Measurements from ENCODE around the gene COL7A1. TPM values are rescaled to one million over a fixed set of nuclear protein-coding genes. Genes with fewer than 3 reads are reported as not detected.

Gene COL7A1
- total RNA-seq, 1 experiment from 2014 or later, result 22.9 TPM

DNA sequence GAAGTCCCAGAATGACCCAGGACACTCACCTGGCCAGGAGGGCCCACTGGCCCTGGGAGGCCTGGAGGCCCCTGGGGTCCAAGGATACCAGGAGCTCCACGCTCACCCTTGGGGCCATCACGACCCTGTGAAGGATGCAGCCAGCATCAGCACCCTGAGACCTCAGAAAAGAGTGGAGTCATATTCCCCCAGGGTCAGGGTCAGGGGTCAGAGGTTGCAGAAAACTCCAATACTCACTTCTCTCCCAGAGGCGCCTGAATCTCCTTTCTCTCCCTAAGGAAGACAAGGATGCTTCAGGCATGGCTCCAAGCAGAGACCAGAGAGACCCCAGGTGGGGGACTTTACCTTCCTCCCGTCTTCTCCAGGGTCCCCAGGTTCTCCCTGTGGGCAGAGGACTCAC lies 18.5 kb downstream of the COL7A1 start:
- Histone ChIP-seq H2BK20ac (ENCODE audit: low read depth, low read length, poor library complexity, severe bottlenecking) (no peak overlapping the region), H2AK5ac (ENCODE audit: insufficient read length, low read length) (no peak overlapping the region), H2AFZ (ENCODE audit: low read length) (no peak overlapping the region), H3K4me1 (ENCODE audit: insufficient read depth, low read length) (no peaks in the 10 kb centered on the region), H3K14ac (ENCODE audit: insufficient read depth, low read length) (no peak overlapping the region), H2BK5ac (ENCODE audit: insufficient read length, low read length) (no peak overlapping the region), H3K27me3 (ENCODE audit: insufficient read depth, low read length) (no peaks in the 10 kb centered on the region), H4K91ac (ENCODE audit: insufficient read length, low read depth, low read length) (no peak overlapping the region), H3K79me1 (ENCODE audit: insufficient read depth, low read depth, low read length, poor library complexity, severe bottlenecking) (no peaks in the 10 kb centered on the region), H3K18ac (ENCODE audit: insufficient read length, low read depth, low read length) (no peak overlapping the region), H4K8ac (replicated peaks; ENCODE audit: insufficient read length, low read depth, low read length) (no peak overlapping the region), H3K23ac (ENCODE audit: insufficient read length, low read depth, low read length) (no peak overlapping the region), H4K5ac (ENCODE audit: insufficient read length, low read depth, low read length) (no peak overlapping the region), H3K79me2 (ENCODE audit: insufficient read depth, low read length) (no peaks in the 10 kb centered on the region), H3K4ac (ENCODE audit: low read depth, low read length) (no peak overlapping the region), H3K23me2 (ENCODE audit: insufficient read length, low read depth, low read length, poor library complexity, severe bottlenecking) (no peaks in the 10 kb centered on the region), H2BK12ac (ENCODE audit: insufficient read length, low read depth, low read length) (no peak overlapping the region), H3K9me3 (ENCODE audit: control insufficient read depth, low read depth, low read length) (no peaks in the 10 kb centered on the region), H4K20me1 (ENCODE audit: control insufficient read depth, insufficient read depth, insufficient read length) (no peaks in the 10 kb centered on the region), H3K4me2 (ENCODE audit: insufficient read depth, insufficient read length, low read length) (no peak overlapping the region), H2BK15ac (ENCODE audit: low read depth, low read length) (no peak overlapping the region), H3K9ac (ENCODE audit: extremely low read depth, insufficient read length, low read length) (no peak overlapping the region), H2BK120ac (ENCODE audit: low read depth, low read length, poor library complexity, severe bottlenecking) (no peak overlapping the region), H3K27ac (ENCODE audit: insufficient read length, low read depth, low read length) (no peak overlapping the region), H3T11ph (ENCODE audit: low read length) (no peak overlapping the region), H3K56ac (ENCODE audit: insufficient read length, low read depth, low read length) (no peak overlapping the region)
- Mint-ChIP-seq H3K4me1 (no peaks in the 10 kb centered on the region), H3K9me3 (no peaks in the 10 kb centered on the region), H3K27ac (no peak overlapping the region), H3K27me3 (ENCODE audit: low read depth) (no peaks in the 10 kb centered on the region), H3K36me3 (ENCODE audit: insufficient read depth in 1 of 3, low read depth in 3 of 3) (peaks cover 0 to 21% (median 0%) of the 10 kb centered on the region in 3 experiments; a peak in 5 of 7 replicates), H3K4me3 (no peak overlapping the region)
- TF ChIP-seq, protein P1, sequence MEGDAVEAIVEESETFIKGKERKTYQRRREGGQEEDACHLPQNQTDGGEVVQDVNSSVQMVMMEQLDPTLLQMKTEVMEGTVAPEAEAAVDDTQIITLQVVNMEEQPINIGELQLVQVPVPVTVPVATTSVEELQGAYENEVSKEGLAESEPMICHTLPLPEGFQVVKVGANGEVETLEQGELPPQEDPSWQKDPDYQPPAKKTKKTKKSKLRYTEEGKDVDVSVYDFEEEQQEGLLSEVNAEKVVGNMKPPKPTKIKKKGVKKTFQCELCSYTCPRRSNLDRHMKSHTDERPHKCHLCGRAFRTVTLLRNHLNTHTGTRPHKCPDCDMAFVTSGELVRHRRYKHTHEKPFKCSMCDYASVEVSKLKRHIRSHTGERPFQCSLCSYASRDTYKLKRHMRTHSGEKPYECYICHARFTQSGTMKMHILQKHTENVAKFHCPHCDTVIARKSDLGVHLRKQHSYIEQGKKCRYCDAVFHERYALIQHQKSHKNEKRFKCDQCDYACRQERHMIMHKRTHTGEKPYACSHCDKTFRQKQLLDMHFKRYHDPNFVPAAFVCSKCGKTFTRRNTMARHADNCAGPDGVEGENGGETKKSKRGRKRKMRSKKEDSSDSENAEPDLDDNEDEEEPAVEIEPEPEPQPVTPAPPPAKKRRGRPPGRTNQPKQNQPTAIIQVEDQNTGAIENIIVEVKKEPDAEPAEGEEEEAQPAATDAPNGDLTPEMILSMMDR (conservative IDR thresholded peaks at IDR 0.05), result no peak
- WGBS (ENCODE audit: extremely low coverage, insufficient read length, low lambda C conversion rate), result no CpG with 5 or more reads among the region's 4 CpGs
- no peak for DNase-seq

Data from H9 (cell line).